ENCODE measurements around the gene JPH2.

JPH2 gene

DNA sequence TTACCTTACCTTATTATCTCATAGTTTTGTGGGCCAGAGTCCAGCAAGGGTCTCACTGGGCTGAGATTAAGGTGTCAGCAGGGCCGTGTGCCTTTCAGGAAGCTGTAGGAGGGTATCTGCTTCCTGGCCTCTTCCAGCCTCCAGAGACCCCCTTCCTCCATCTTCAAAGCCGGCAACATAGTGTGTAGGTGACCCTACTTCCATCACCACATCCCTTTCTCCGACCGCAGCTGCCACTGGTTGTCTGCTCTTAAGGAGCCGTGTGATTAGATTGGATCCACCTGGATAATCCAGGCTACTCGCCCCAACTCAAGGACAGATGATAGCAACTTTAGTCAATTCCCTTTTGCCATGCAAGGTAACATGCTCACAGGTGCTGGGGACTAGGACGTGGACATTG lies 91.2 kb downstream of the JPH2 start:
- FAIRE-seq, result no peak

GRCh38 chr20:44093249-44093582 lies 93.8 kb downstream of the JPH2 start:
- FAIRE-seq, result no peak

DNA sequence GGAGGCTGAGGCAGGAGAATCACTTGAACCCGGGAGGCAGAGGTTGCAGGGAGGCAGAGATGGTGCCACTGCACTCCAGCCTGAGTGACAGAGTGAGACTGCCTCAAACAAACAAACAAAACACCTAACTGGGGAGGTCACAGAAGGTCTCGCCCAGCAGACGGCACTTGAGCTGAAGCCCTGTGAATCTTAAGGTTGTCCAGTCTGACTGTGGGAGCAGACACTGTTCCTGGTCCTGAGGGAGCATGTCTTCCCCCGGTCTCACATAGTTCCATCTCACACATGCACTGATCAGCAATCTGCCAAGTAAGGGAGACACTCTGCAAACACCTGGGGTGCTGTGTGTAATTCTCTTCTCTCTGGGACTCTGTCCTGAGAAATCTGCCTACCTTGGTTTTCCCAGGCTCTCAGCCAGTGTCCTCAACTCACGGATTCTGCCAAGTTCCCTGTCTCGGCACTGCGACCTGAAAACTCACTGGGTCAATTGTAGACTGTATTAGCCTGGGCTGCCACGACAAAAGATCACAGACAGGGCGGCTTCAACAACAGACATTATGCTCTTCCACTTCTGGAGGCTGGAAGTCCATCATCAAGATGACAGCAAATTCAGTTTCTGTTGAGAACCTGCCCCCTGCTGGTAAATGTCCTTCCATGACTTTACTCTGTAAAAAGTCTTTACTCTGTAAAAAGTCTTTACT lies 94.3 kb downstream of the JPH2 start:
- FAIRE-seq, result no peak

GRCh38 chr20:44091026-44091425 lies 96.0 kb downstream of the JPH2 start:
- no peak for FAIRE-seq

- FAIRE-seq, result no peak
Observed at GRCh38 chr20:44089987-44090674, 96.9 kb downstream of the JPH2 start.

- FAIRE-seq, result no peak
Observed at GRCh38 chr20:44087857-44088120, 99.2 kb downstream of the JPH2 start.

- FAIRE-seq, result no peak
Observed at GRCh38 chr20:44087051-44087856, 99.7 kb downstream of the JPH2 start.

GRCh38 chr20:44085616-44086434 lies 101.2 kb downstream of the JPH2 start:
- no peak for FAIRE-seq

DNA sequence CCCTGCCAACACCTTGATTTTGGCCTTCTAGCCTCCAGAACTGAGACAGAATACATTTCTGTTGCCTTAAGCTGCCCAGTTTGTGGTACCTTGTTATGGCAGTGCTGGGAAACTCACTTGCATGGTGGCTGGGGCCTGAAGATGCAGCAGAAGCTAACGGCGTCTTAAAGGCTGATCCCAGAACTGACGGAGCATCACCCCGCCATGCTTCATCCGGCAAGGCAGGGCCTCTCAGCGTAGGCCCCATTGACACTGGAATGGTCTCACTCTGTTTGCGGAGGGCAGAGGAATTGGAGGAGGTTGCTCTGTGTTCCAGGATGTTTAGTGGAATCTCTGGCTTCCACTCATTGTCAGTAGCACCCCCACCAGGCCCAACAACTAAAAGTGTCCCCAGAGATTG lies 102.1 kb downstream of the JPH2 start:
- FAIRE-seq, result no peak

- no peak for FAIRE-seq
Observed at GRCh38 chr20:44084439-44084838, 102.5 kb downstream of the JPH2 start.

DNA sequence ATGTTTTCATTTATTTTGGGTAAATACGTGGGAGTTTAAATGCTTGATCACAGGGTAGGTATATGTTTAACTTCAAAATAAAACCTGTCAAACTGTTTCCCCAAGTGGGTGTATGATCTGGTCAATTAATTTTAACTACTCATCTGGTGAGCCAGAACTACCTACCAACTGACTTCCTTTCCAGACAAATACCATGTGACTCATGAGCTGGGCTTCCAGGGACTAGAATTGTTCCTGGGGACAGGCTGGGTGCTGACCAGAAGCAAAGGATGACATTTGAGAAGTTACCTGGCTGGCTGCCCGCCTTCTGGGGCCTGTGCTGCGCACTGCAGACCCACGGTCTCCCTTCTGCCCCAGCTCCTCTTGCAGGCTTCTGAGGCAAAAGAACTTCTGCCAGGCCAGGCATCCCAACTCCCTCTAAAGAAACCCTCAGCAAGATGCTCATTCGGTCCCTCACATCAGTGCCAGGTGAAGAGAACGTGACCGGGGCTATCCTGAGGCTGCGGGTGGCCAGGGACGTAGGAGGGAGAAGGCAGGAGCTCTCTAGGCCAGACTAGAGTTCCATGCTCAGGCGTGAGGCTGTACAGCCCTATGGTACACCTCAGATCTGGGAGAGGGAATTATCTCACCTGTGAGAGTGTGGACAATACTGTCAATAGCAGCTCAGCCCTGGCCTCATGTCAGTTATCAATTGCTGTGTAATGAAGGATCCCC lies 103.6 kb downstream of the JPH2 start:
- FAIRE-seq, result no peak

- FAIRE-seq, result no peak
Observed at GRCh38 chr20:44081888-44082287, 105.1 kb downstream of the JPH2 start.

GRCh38 chr20:44081476-44081875 lies 105.5 kb downstream of the JPH2 start:
- no peak for FAIRE-seq

DNA sequence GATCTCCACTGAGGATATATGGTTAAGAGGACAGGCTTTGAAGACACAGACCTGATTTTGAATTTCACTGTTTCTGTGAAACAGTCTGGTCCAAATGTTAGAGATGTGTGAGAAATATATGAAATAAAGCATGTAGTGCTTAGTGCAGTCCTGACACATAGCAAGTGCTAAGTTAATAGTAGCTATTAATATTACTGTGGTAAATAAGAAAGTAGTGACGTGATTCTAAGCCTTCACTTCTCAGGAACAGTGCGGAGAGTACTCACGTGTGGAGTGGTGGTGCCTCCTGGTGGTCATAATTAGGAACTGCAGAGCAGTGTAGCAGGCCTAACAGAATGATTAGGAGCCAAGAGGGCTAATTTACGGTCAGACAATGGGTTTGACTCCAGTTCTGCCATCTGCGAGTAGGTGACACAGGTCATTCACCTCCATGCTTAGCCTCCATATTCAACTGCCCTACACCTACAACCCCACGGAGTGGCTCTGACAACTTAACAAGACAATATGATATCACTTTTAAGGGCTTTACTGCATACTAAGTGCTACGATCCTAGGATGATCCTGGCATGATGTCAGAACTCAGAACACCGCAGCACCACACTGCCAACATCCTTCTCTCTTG lies 106.2 kb downstream of the JPH2 start:
- no peak for FAIRE-seq

- FAIRE-seq, result no peak
Observed at GRCh38 chr20:44080064-44080463, 106.9 kb downstream of the JPH2 start.

DNA sequence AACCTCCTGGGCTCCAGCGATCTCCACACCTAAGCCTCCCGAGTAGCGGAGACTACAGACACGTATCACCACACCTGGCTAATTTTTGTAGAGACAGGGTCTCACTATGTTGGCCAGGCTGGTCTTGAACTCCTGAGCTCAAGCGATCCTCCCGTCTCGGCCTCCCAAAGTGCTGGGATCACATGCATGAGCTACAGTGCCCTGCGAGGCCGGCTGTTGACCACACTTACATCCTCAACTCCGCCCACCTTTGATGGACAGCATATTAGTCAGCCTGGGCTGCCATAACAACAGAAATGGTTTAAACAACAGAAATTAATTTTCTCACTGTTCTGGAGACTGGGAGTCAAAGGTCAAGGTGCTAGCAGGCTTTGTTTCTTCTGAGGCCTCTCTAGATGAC lies 107.7 kb downstream of the JPH2 start:
- no peak for FAIRE-seq

GRCh38 chr20:44075950-44076232 lies 111.1 kb downstream of the JPH2 start:
- FAIRE-seq, result no peak

- no peak for FAIRE-seq
Observed at GRCh38 chr20:44075191-44075949, 111.6 kb downstream of the JPH2 start.

- no peak for FAIRE-seq
Observed at GRCh38 chr20:44074252-44075151, 112.5 kb downstream of the JPH2 start.

- FAIRE-seq, result no peak
Observed at GRCh38 chr20:44073675-44074071, 113.3 kb downstream of the JPH2 start.
